H9 (cell line): ENCODE data around the gene DEAF1. TPM values are rescaled to one million over a fixed set of nuclear protein-coding genes. Genes with fewer than 3 reads are reported as not detected.
A peak's percentile ranks its signal among the peaks of the same experiment; 100 is the strongest.

Experiments
- DNase-seq: peaks from one replicate; pipeline ENCODE4 v3.0.0-alpha.2; 2017
- H2AFZ ChIP-seq: one replicate; pipeline ENCODE4 v1.6.1; 2013; ENCODE audit warnings: mild to moderate bottlenecking, low read length, control low read depth, moderate library complexity
- H2AK5ac ChIP-seq: 2 replicates; pipeline ENCODE4 v1.6.1; 2013; ENCODE audit warnings: low read length, control low read depth, mixed read lengths; ENCODE audit not compliant: insufficient read length
- H2BK120ac ChIP-seq: one replicate; pipeline ENCODE4 v1.6.1; 2013; ENCODE audit warnings: low read depth, mild to moderate bottlenecking, low read length, control low read depth, inconsistent platforms; ENCODE audit not compliant: poor library complexity, severe bottlenecking
- H2BK12ac ChIP-seq: 2 replicates; pipeline ENCODE4 v1.6.1; 2013; ENCODE audit warnings: low read length, control low read depth, mixed read lengths, low read depth; ENCODE audit not compliant: insufficient read length
- H2BK15ac ChIP-seq: 2 replicates; pipeline ENCODE4 v1.6.1; 2013; ENCODE audit warnings: low read depth, low read length, control low read depth
- H2BK20ac ChIP-seq: one replicate; pipeline ENCODE4 v1.6.1; 2013; ENCODE audit warnings: low read depth, mild to moderate bottlenecking, low read length, control low read depth, inconsistent platforms; ENCODE audit not compliant: poor library complexity, severe bottlenecking
- H2BK5ac ChIP-seq: 2 replicates; pipeline ENCODE4 v1.6.1; 2013; ENCODE audit warnings: low read length, control low read depth, mixed read lengths; ENCODE audit not compliant: insufficient read length
- H3K14ac ChIP-seq: 2 replicates; pipeline ENCODE4 v1.6.1; 2013; ENCODE audit warnings: low read length, control low read depth; ENCODE audit not compliant: insufficient read depth
- H3K18ac ChIP-seq: 2 replicates; pipeline ENCODE4 v1.6.1; 2013; ENCODE audit warnings: low read depth, mild to moderate bottlenecking, mixed read lengths, low read length, control low read depth; ENCODE audit not compliant: insufficient read length
- H3K23ac ChIP-seq: 2 replicates; pipeline ENCODE4 v1.6.1; 2013; ENCODE audit warnings: low read length, control low read depth, mixed read lengths, low read depth; ENCODE audit not compliant: insufficient read length
- H3K23me2 ChIP-seq: 2 replicates; pipeline ENCODE4 v1.6.1; 2013; ENCODE audit warnings: low read depth, mild to moderate bottlenecking, mixed read lengths, low read length, control low read depth; ENCODE audit not compliant: insufficient read length, poor library complexity, severe bottlenecking
- H3K27ac ChIP-seq: 2 replicates; pipeline ENCODE4 v1.5.1; 2013; ENCODE audit warnings: low read length, control low read depth, mixed read lengths, low read depth; ENCODE audit not compliant: insufficient read length
- H3K27me3 ChIP-seq: 2 replicates; pipeline ENCODE4 v1.6.1; 2013; ENCODE audit warnings: low read length, control low read depth, inconsistent platforms; ENCODE audit not compliant: insufficient read depth
- H3K4ac ChIP-seq: 2 replicates; pipeline ENCODE4 v1.6.1; 2013; ENCODE audit warnings: low read depth, mild to moderate bottlenecking, control low read depth, inconsistent platforms, low read length, moderate library complexity
- H3K4me1 ChIP-seq: 2 replicates; pipeline ENCODE4 v1.6.1; 2013; ENCODE audit warnings: low read length, control low read depth, inconsistent platforms; ENCODE audit not compliant: insufficient read depth
- H3K4me2 ChIP-seq: 2 replicates; pipeline ENCODE4 v1.6.1; 2013; ENCODE audit warnings: low read length, control low read depth, mixed read lengths; ENCODE audit not compliant: insufficient read length, insufficient read depth
- H3K56ac ChIP-seq: 2 replicates; pipeline ENCODE4 v1.6.1; 2013; ENCODE audit warnings: low read depth, mild to moderate bottlenecking, mixed read lengths, low read length, control low read depth; ENCODE audit not compliant: insufficient read length
- H3K79me1 ChIP-seq: 2 replicates; pipeline ENCODE4 v1.6.1; 2013; ENCODE audit warnings: low read depth, mild to moderate bottlenecking, moderate library complexity, low read length, control low read depth, inconsistent platforms; ENCODE audit not compliant: insufficient read depth, poor library complexity, severe bottlenecking
- H3K79me2 ChIP-seq: 2 replicates; pipeline ENCODE4 v1.6.1; 2013; ENCODE audit warnings: low read length, control low read depth, inconsistent platforms; ENCODE audit not compliant: insufficient read depth
- H3K9ac ChIP-seq: 2 replicates; pipeline ENCODE4 v1.6.1; 2013; ENCODE audit warnings: low read length, control low read depth, mixed read lengths; ENCODE audit not compliant: insufficient read length; ENCODE audit errors: extremely low read depth
- H3K9me3 ChIP-seq: one replicate; pipeline ENCODE4 v1.6.1; 2013; ENCODE audit warnings: low read depth, low read length, inconsistent platforms; ENCODE audit not compliant: control insufficient read depth
- H3T11ph ChIP-seq: one replicate; pipeline ENCODE4 v1.6.1; 2013; ENCODE audit warnings: mild to moderate bottlenecking, low read length, control low read depth, inconsistent platforms
- H4K20me1 ChIP-seq: one replicate; pipeline ENCODE4 v1.6.1; 2013; ENCODE audit not compliant: control insufficient read depth, insufficient read length, insufficient read depth
- H4K5ac ChIP-seq: 2 replicates; pipeline ENCODE4 v1.6.1; 2013; ENCODE audit warnings: low read depth, mild to moderate bottlenecking, mixed read lengths, low read length, control low read depth; ENCODE audit not compliant: insufficient read length
- H4K8ac ChIP-seq: replicated peaks from 2 replicates; pipeline ENCODE4 v1.6.1; 2013; ENCODE audit warnings: low read length, control low read depth, mixed read lengths, low read depth; ENCODE audit not compliant: insufficient read length
- H4K91ac ChIP-seq: 2 replicates; pipeline ENCODE4 v1.6.1; 2013; ENCODE audit warnings: low read depth, mild to moderate bottlenecking, moderate library complexity, mixed read lengths, low read length, control low read depth; ENCODE audit not compliant: insufficient read length
- H3K27ac Mint-ChIP-seq, 3 experiments: 2 replicates in 2 of 3; 3 replicates in 1 of 3; pipeline ENCODE4 v1.8.0; 2020 to 2021; ENCODE audit warnings: mixed read lengths in 3 of 3, mild to moderate bottlenecking in 1 of 3, moderate library complexity in 1 of 3
- H3K27me3 Mint-ChIP-seq: 2 replicates; pipeline ENCODE4 v1.8.0; 2021; ENCODE audit warnings: low read depth, mild to moderate bottlenecking, moderate library complexity, mixed read lengths
- H3K36me3 Mint-ChIP-seq, 3 experiments: 2 replicates in 2 of 3; 3 replicates in 1 of 3; pipeline ENCODE4 v1.8.0; 2020 to 2021; ENCODE audit warnings: low read depth in 3 of 3, mixed read lengths in 3 of 3; ENCODE audit not compliant: insufficient read depth in 1 of 3
- H3K4me1 Mint-ChIP-seq, 2 experiments: 2 replicates each; pipeline ENCODE4 v1.8.0; 2020; ENCODE audit warnings: mixed read lengths in 2 of 2
- H3K4me3 Mint-ChIP-seq, 2 experiments: 2 replicates in 1 of 2; 3 replicates in 1 of 2; pipeline ENCODE4 v1.8.0; 2020 to 2021; ENCODE audit warnings: mild to moderate bottlenecking in 2 of 2, mixed read lengths in 2 of 2, moderate library complexity in 1 of 2
- H3K9me3 Mint-ChIP-seq, 2 experiments: 2 replicates in 1 of 2; 3 replicates in 1 of 2; pipeline ENCODE4 v1.8.0; 2020; ENCODE audit warnings: mild to moderate bottlenecking in 2 of 2, mixed read lengths in 2 of 2, moderate library complexity in 1 of 2
- CTCF ChIP-seq: fragments of 200-600 bp; sonication (generic); conservative IDR thresholded peaks from 3 replicates; pipeline ENCODE4 v1.8.0; 2021; ENCODE audit warnings: antibody characterized with exemption, mild to moderate bottlenecking
- WGBS: extraction: QIAGEN DNeasy Blood & Tissue Kit; methylation state at CpG from one replicate; pipeline ENCODE4 v1.1.7; 2013; ENCODE audit warnings: missing lambda C conversion rate, low lambda C conversion rate, mixed read lengths; ENCODE audit not compliant: insufficient read length; ENCODE audit errors: extremely low coverage; 5-methylcytosine and 5-hydroxymethylcytosine counted together
- total RNA-seq: library from RNA; stranded (reverse); gene quantifications from 2 replicates; pipeline ENCODE4 v1.2.1, GENCODE V29; 2021

The DEAF1 gene
- total RNA-seq, 1 experiment from 2014 or later, result 67.3 TPM

- Histone ChIP-seq H3K9me3 (no peaks in the 10 kb centered on the region), H3K4ac (no peak overlapping the region; the same call in 1 of the 2 replicates), H3K14ac (peak overlapping the region; percentile 99), H2BK5ac (no peak overlapping the region), H3K4me2 (peak overlapping the region; percentile 28), H3K23ac (no peak overlapping the region), H3K23me2 (no peaks in the 10 kb centered on the region), H3K4me1 (peaks cover 14% of the 10 kb centered on the region; the same call in 1 of the 2 replicates), H3K18ac (peak overlapping the region; percentile 98), H4K20me1 (no peaks in the 10 kb centered on the region), H4K8ac (no peak overlapping the region), H3K9ac (peak overlapping the region; percentile 80), H3T11ph (no peak overlapping the region), H2AK5ac (no peak overlapping the region), H4K5ac (no peak overlapping the region), H2AFZ (no peak overlapping the region), H3K27ac (peak overlapping the region; percentile 50), H3K79me1 (peaks cover 3% of the 10 kb centered on the region), H3K79me2 (peaks cover 13% of the 10 kb centered on the region; the same call in 1 of the 2 replicates), H2BK120ac (no peak overlapping the region), H3K56ac (no peak overlapping the region), H3K27me3 (no peaks in the 10 kb centered on the region), H4K91ac (no peak overlapping the region), H2BK12ac (no peak overlapping the region), H2BK20ac (no peak overlapping the region), H2BK15ac (no peak overlapping the region)
- H3K27ac Mint-ChIP-seq, result peak overlapping the region; percentile 95 to 98 (median 96)
- H3K4me1 Mint-ChIP-seq, result peaks cover 38 to 43% of the 10 kb centered on the region in 2 experiments
- no peaks in the 10 kb centered on the region; the same call in 1 of the 2 replicates for H3K27me3 Mint-ChIP-seq
- no CpG with 5 or more reads among the region's 25 CpGs for WGBS
- TF ChIP-seq CTCF, result no peak
- no peaks in the 10 kb centered on the region; a peak in 2 of 5 replicates for H3K9me3 Mint-ChIP-seq
- no peak for DNase-seq
- peak overlapping the region; percentile 80 to 88 for H3K4me3 Mint-ChIP-seq
- peaks cover 4 to 18% (median 17%) of the 10 kb centered on the region in 3 experiments for H3K36me3 Mint-ChIP-seq
Observed at GRCh38 chr11:695288-695537, 191 bp upstream of the DEAF1 start.
